GM21737 (cell line): ENCODE data around the gene CD69.

Source experiments
- ATAC-seq: cut with Tn5 transposase; IDR thresholded peaks from one replicate; pipeline ENCODE4 v1.9.1; 2021; ENCODE audit warnings: mild to moderate bottlenecking, moderate library complexity; ENCODE audit not compliant: unreplicated experiment

Gene CD69

DNA sequence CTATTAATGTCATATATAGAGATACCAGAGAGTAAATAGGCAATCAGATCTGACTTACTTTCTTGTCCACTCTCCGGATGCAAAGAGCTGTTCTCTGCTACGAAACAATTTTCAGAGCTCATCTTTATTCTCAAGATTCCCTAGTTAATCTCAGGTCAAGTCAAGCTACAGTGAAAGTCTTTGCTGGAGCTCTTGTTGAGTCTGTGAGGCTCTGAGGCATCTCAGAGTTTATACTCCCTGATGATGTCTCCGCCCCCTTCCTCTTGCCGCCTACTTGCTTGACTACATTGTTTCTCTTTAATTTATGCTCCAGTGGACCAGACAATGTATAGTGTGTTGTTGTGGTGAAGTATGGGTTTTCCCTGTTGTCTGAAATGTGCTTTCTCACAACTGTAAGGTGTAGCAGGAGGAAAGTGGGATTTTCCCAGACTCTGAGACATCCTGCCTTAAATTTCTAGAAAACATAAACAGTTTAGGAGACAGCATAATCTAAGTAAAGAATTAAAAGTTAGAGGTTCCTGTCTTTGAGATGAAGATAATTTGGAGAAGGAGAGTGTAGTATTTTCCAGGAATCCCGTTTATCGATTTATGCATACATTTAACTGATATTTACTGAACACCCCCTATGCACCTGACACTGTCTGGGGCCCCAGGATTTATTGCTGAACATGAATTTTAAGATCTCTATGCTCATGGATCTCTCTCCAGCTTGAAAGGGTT, at the start of gene CD69:
Gene CD69, minus strand, starts transcription at position 203 of the 720 bp plus-strand sequence. Its CDS starts 81 bp downstream, at position 122.
- peak; percentile 46 for ATAC-seq

DNA sequence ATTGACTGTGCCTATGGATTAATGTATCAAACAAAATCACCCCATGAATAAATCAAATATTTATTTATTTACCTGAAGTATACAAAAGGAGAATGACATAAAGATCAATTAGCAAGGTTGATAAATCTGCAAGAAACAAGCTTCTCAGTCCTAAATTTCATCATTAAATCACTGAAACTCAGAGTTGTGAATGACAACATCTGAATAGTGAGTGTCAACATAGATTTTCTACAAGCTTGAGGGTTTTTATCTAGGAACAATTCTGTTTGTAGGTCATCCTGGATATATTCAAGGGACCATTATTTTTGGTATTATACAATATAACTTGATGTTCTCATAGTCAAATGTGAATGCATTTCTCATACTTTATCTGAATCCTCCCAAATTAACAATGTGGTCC, 49.2 kb upstream of the CD69 start:
- no peak for ATAC-seq

DNA sequence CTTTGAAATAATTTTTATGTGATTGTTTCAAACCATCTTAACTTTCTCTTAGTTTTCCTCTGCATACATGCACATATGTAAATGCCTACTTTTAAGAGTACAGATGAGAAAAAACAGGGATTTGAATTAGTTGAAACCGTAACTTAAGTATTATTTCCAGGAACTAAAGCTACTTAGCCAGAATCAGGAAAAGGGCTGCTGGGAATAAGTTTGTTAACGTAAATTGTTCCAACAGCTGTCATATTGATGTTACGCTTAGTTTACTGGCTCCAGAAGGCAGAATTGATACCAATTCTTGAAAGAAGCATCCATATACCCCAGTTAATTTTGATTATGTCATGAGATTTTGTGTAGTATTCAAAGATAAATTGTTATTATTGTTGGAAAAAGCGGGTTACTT, 48.6 kb upstream of the CD69 start:
- no peak for ATAC-seq

DNA sequence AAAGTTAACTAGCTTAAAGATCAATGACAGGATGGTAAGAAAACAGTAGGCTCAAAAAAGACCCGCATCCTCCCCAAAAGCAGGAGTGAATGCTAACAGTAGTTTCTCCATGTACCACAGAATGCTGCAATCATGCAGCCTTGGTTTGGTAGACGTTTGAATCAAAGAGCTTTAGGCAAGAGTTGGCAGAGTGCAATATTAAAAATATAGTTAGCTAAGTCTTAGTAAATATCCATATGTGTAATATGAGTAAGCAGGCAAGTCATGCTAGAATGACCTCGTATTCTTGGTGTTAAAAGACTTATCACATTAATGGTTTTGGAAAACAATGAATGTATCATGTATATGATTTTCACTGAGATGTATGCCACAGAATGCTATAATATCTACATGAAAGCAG, 47.8 kb upstream of the CD69 start:
- no peak for ATAC-seq

DNA sequence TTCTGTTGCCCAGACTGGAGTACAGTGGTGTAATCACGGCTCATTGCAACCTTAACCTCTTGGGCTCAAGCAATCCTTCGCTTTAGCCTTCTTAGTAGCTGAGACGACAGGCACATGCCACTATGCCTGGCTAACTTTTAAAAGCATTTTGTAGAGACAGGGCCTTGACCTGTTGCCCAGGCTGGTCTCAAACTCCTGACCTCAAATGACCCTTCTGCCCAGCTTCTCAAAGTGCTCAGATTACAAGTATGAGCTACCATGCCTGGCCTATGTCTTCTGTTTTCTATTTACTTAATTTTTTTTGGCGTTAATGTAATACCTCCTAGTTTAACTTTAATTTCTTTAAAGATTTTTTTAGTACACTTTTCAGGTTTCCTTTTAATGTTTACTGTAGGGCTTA, 46.0 kb upstream of the CD69 start:
- ATAC-seq: no peak

DNA sequence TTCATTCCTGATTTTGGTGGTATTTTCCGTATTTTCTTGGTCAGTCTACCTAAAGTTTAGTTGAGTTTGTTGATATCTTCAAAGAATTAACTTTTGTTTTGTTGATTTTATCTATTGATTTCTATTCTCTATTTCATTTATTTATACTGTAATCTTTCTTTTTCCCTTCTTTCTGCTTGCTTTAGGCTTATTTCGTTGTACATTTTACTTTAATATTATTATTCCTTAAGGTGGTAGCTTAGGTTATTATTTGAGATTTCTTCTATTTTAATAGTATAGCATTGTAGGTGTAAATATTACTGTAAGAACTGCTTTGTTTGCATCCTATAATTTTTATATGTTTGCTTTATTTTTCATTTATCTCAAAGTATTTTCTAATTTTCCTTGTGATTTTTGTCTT, 45.2 kb upstream of the CD69 start:
- no peak for ATAC-seq

DNA sequence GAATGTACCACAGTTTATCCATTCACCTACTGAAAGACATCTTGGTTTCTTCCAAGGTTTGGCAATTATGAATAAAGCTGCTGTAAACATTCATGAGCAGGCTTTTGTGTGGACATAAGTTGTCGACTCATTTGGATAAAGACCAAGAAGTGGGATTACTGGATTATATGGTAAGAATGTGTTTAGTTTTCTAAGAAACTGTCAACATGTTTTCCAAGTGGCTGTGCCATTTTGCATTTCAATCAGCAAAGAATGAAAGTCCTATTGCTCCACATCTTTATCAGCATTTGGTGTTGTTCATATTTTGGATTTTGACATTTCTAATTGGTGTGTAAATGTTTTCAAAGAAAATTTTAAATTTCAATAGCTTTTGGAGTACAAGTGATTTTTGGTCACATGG, 39.3 kb upstream of the CD69 start:
- ATAC-seq: no peak

DNA sequence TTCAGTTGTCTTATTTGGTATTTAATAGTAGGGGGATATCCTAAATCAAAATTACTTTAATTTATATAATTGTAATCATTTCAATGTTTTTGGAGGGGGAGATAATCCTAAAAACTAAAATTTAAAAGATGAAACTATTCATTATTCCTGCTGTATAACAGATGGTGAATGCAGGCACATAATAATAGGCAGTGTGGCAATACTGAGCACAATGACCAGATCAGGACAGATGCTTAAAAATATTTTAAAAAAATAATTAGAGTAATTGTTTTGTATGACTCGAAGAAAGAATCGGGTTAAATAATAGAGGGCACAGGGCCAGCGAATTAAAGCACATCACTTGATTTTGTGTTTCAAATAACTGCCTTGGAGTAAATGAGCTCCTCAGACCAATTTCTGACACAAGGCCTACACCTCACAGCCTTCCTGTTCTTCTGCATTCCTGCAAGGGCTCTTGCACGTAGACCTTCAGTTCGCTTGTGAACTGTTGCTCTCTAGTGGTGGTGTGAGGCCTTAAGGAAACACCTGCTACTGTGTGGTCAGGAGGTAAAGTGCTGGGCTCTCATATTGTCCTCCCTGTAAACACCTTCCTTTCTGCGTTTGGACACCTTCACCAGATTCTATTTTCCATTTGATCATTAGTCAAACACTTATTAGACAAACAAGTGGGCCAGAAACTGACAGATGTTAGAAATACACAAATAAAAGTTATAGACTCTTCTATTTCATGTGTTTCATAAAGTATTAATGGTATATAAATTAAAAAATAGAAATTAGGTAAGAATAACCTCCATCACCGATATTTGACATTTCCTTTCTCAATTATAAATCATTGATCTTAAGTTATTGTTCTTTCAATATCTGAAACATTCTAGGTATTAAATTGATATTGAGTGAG, 37.3 kb upstream of the CD69 start:
- peak; percentile 99 for ATAC-seq

DNA sequence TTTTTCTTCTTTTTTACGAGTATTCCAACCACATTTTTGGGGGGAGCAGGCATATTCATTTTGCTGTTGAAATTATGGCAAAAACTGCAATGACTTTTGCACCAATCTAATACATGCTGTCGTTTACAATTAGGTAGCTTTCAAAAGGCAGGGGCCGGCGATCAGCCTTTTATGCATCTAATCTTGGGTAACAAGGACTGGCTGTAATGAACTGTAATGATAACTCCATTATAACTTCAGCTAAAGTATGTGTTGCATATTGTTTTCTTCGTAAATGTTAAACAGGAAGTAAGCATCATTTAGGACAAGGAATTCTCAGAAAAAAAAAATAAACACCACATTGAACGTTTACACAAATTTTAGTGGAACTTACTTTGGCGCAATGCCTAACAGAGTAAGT, 36.3 kb upstream of the CD69 start:
- no peak for ATAC-seq

DNA sequence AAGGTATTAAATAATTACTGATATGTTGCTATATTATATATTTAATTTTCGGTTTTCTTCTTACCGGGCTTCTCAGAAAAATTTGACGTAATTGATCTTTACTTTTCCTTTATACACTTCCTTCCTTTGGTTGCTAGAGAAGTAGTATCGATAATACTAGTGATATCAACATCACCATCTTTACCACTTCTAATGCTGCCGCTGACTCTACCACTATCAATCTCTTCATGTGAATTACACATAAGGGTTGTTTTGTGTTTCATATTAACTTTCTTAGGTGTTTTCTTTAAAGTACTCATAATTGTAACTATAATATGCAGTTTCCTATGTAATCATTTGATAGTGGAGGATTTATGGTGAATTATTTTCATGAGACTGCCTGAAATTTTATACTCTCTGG, 35.6 kb upstream of the CD69 start:
- no peak for ATAC-seq

DNA sequence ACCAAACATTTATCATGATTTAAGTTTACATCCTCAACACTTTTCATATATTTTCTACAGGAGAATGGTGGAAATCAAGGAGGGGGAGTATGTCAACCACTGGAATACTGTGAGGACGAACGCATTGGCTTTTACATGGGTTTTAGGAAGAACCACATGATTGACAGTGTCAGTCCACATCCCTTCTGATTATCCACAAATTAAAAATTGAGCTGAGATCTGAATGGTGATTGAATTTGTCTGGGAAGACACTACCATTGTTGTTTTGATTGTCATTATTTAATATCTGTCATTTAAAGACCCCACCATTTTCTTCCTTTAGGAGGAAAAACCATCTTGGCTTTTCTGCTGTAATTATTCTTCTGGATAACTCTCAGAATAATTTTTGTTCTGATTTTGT, 35.2 kb upstream of the CD69 start:
- ATAC-seq: no peak

DNA sequence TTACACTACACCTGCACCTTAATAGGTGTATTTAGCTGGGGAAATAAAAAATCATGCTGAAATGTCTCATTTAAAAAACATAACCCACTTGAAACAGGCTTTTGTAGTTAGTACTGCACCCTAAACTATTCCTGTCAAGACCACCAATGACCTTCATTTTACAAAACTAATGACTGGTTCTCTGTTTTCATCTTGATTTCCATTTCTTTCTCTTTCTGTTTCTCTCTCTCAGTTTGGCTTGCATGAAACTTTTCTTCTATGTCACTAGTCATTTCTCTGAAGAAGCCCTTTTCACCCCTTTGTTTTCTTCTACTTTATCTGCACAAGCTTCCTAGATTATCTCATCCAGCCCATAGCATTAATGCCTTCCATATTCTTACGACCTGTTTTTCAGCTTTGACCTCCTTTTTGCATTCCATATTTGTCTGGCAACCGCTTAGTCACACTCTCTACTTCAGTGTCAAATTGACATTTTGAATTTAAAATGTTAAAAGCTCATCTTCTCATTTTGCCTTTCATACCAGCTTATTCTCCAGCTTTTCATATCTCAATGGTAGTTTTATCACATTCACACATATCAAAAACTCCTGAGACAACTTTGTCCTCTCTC, 33.9 kb upstream of the CD69 start:
- ATAC-seq: no peak

DNA sequence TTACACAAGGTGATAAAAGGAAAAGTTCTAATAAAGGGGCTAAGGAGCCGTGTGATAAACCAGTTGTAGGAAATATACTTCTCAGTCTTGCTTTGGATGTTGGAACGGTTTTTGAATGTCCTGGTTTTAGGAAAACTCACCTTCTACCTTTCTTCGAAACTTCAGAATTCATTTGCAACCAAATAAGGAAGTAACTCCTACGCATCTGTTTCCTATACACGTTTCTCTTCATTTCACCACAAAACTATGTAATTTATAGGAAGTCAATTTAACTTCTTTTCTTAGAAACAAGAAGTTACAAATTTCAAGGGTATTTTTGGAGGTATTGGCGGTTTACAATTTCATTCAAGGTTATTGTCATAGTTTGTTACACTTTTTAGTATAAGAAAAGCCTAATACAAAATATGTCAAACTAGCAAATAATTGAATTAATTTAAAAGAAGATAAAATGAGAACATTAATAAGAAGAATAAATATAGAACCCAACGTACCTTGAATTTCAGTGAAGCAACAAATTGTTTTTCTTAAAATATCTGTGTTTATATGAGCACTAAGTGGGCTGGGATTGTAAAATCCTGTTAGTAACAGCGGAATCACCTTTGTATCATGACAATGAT, 33.2 kb upstream of the CD69 start:
- ATAC-seq: no peak

DNA sequence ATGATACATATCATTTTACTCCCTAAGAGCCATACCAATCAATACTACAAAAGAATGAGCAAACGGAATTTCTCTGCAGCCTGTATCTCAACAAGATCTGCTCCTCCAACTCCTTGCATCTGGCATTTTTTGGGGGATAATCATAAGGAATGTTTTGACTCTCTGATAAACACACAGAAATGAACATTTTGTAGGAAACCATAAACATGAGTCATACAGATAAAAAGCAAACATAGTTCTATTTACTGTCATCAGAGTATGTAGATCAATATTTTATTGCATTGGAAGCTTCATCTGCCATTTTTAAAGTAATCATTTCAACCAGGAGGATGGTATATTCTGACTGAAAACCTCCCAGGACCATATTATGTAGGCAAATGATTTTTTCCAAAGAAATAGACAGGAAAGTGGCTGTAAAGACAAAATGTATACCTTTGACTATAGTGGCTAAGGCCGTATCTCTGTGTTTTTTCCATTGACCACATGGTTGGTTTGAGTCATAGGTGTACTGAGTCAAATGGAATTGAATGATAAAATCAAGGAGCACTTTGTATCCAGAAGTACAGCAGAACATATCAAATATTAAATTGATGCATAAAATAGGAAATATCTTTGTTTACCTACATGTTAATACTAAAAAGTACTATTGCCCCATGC, 32.4 kb upstream of the CD69 start:
- ATAC-seq: no peak

DNA sequence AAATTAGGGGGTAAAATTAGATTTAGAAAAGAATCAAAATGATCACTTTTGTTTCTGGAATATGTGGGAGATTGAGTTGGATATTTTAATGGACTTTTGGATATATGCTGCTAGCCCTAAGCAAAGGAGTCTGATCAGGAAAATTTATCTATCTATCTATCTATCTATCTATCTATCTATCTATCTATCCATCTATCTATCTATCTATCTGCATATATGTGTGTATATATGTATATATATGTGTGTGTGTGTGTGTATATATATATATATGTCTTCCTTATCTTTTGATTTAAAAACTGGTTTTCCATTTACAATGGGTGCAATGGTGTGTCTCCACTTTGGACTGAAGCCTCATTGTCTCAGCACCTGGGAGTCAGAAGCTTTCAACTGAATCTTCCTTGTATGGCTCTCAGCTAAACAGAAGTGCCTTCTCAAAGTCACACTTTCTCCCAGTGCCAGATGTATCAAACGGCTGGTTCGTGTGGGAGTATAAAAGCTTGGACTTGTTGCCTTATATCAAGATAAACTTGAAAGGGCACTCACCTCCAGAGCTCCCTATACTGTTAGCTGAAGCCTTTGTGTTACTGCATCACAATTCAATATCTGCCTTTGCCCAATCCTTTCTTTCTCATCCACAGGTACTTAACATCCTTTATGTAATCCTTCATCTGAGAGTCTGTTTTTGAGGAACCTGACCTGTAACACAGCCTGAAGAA, 31.6 kb upstream of the CD69 start:
- ATAC-seq: no peak

DNA sequence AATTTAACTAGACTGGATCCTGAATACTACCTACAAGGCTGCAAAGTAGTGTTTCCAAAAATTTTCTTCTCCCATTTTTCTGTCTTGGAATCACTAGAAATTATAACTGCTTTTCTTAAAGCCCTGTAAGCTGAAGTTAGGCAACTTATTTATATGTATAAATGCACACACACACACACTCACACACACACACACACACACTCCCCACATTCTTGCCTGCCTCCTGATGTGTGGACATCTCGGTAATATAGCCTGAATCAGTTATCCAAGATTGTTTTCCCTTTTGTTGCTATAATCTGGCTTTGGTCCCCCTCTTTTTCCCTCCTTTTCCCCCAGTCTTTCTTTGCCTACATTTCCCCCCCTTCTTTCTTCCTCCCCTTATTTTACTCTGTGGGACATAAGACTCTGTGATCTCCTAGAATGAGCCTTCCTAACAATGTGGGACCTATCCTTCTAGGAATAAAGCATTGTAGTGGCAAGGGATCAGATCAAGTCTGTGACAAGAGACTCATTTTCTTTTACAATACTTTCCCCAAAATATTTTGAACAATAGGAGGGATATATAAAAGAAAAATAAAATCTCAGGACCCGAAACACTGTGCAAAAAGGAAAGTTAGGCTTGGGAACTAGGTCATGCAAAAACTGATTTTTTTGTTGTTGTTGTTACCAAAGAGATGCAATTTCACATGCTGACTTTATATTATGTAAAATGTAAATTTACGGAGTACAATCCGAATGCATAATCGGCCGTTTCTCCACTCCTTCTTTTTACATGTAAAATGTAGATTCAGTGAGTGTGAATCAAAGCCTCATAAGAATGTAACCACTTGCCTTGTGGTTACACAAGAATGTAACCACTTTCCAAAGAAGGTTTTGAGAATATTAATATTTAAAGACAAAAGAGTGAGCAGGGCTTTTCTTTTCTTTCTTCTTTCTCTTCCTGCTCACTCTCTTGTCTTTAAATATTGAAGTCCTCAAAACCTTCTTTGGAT, 26.3 kb upstream of the CD69 start:
- ATAC-seq: no peak

DNA sequence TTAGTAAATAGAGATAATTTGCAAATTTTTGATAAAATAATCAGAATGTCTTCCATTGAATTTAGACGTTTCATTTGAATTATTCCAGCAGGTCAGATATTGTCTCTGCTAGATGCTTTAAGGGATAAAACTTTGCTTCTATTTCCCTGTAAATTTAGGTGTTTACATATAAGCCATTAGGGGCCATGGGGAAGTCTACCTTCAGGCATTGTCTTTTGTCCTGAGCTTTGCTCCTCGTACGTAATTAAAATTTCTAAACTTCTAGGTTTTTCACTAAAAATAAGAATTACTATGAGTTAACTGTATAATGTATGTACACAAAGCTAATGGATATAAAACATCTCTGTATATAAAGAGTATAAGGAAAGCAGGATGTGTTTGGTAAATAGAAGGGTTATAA, 24.1 kb upstream of the CD69 start:
- no peak for ATAC-seq

DNA sequence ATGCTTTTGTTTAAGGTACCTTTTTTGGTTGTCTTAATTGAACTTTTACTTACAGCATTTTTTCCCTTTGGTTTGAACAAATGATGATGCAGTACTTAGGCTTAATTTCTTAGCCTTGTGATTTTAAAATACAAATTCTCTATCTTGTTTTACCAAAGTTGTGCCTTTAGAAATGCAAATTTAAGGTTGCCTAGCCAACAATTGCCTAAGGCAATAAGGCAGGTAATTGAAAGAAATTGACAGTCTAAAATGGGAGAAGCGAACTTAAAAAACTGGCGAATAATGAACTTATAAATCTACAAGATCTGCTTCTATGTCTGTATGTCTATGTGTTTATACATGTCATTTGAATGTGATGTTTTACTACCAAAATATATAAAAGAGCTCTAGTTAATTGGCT, 23.6 kb upstream of the CD69 start:
- no peak for ATAC-seq
